HEK293T (cell line): ENCODE results near the gene SREBF2.

Source experiments
- BHLHE40 ChIP-seq: fragments of 450-650 bp; IDR thresholded peaks from 2 replicates; pipeline ENCODE4 v1.6.1; 2016; ENCODE audit warnings: mild to moderate bottlenecking, moderate library complexity, borderline replicate concordance
- ELF4 ChIP-seq: fragments of 450-650 bp; IDR thresholded peaks from 2 replicates; pipeline ENCODE4 v1.6.1; 2017; ENCODE audit warnings: antibody characterized with exemption
- FOXK2 ChIP-seq: fragments of 450-650 bp; IDR thresholded peaks from 2 replicates; pipeline ENCODE4 v1.6.1; 2016; ENCODE audit warnings: mild to moderate bottlenecking
- FOXM1 ChIP-seq: fragments of 450-650 bp; IDR thresholded peaks from 2 replicates; pipeline ENCODE4 v1.6.1; 2017; ENCODE audit warnings: mild to moderate bottlenecking, borderline replicate concordance
- HDGF ChIP-seq: fragments of 450-650 bp; IDR thresholded peaks from 2 replicates; pipeline ENCODE4 v1.6.1; 2017; ENCODE audit warnings: antibody characterized with exemption, borderline replicate concordance
- L3MBTL2 ChIP-seq: fragments of 450-650 bp; conservative IDR thresholded peaks from 2 replicates; pipeline ENCODE4 v1.6.1; 2016; ENCODE audit warnings: mild to moderate bottlenecking
- LEF1 ChIP-seq: fragments of 450-650 bp; IDR thresholded peaks from 2 replicates; pipeline ENCODE4 v1.6.1; 2017; ENCODE audit warnings: mild to moderate bottlenecking, borderline replicate concordance
- NFRKB ChIP-seq: fragments of 450-650 bp; IDR thresholded peaks from 2 replicates; pipeline ENCODE4 v1.6.1; 2016; ENCODE audit warnings: mild to moderate bottlenecking, moderate library complexity
- SP1 ChIP-seq: fragments of 450-650 bp; IDR thresholded peaks from 2 replicates; pipeline ENCODE4 v1.6.1; 2017
- SUZ12 ChIP-seq: fragments of 450-650 bp; IDR thresholded peaks from 2 replicates; pipeline ENCODE4 v1.6.1; 2016; ENCODE audit warnings: mild to moderate bottlenecking
- TARDBP ChIP-seq: fragments of 450-650 bp; IDR thresholded peaks from 2 replicates; pipeline ENCODE4 v1.6.1; 2016
- ZNF384 ChIP-seq: fragments of 450-650 bp; IDR thresholded peaks from 2 replicates; pipeline ENCODE4 v1.6.1; 2016
- TF ChIP-seq, protein P1 (sequence below): fragments of 450-650 bp; IDR thresholded peaks from 2 replicates; pipeline ENCODE4 v1.6.1; 2016

DNA sequence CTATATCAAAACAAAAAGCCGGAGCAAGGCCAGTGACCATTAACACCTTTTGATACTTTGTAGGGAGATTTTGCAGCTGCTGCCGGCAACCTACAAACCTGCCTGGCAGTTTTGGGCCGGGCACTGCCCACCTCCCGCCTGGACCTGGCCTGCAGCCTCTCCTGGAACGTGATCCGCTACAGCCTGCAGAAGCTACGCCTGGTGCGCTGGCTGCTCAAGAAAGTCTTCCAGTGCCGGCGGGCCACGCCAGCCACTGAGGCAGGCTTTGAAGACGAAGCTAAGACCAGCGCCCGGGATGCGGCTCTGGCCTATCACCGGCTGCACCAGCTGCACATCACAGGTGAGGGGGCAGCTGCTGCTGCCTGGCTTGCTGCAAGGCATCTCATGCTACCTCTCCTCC lies 47.7 kb downstream of the SREBF2 start:
- TF ChIP-seq TARDBP (no peak), SP1 (no peak), BHLHE40 (no peak), ELF4 (no peak), FOXM1 (no peak), ZNF384 (no peak), FOXK2 (no peak), LEF1 (no peak), HDGF (no peak), SUZ12 (no peak), NFRKB (no peak), L3MBTL2 (no peak)
- TF ChIP-seq, protein P1, sequence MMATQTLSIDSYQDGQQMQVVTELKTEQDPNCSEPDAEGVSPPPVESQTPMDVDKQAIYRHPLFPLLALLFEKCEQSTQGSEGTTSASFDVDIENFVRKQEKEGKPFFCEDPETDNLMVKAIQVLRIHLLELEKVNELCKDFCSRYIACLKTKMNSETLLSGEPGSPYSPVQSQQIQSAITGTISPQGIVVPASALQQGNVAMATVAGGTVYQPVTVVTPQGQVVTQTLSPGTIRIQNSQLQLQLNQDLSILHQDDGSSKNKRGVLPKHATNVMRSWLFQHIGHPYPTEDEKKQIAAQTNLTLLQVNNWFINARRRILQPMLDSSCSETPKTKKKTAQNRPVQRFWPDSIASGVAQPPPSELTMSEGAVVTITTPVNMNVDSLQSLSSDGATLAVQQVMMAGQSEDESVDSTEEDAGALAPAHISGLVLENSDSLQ, result no peak
